Measurements from ENCODE around the gene LSM3. TPM values are rescaled to one million over a fixed set of nuclear protein-coding genes. Genes with fewer than 3 reads are reported as not detected.

The LSM3 gene
- total and polyA plus RNA-seq, 9 of the 15 experiments (the other 6 are each of a cell fraction or from before 2014, with no cell fraction given) = 33.8 to 203 (median 61.2) TPM

DNA sequence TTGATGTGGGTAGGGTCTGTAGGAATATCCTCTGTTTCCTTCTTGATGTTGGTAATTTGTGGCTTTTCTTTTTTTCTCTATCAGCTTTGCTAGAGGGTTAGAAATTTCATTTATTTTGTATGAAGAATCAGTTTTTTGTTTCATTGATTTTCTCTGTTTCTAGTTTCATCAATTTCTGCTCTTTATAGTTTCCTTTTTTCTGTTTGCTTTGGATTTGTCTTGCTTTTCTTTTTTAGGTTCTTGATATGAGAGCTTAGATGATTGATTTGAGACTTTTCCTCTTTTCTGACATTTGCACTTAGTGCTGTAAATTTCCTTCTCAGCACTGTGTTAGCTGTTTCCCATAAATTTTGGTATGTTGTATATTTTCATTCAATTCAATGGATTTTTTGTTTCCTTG, 61.3 kb downstream of the LSM3 start (continued):
- TF ChIP-seq THRAP3 (IDR thresholded peaks at IDR 0.05; ENCODE audit: borderline replicate concordance) = peak; percentile 67; the same call in 1 of the 2 replicates

DNA sequence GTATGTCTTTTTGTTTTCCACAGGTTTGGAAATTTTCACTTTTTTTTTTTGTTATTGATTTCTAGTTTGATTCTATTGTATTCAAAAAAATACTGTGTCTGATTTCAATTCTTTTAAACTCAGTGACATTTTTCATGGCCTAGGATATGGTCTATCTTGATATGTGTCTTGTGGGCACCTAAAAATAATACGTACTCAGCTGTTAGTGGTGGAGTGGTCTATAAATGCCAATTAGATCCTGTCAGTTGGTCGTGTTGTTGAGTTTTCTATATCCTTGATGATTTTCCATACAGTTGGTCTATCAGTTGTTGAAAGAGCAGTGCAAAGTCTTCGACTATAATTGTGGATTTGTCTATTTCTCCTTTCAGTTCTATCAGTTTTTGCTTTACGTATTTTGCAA, 61.7 kb downstream of the LSM3 start:
- Histone ChIP-seq H3K27ac (ENCODE audit: extremely low read depth, low read depth, low read length) (no peak overlapping the region), H3K4me3 (no peak overlapping the region), H3K27me3 (ENCODE audit: control insufficient read depth in 2 of 2, insufficient read depth in 2 of 2, low read length in 2 of 2) (no peaks in the 10 kb centered on the region), H3K9me1 (ENCODE audit: control insufficient read depth, insufficient read depth, low read length) (no peaks in the 10 kb centered on the region), H3K9me3 (replicated peaks; ENCODE audit: control insufficient read depth, insufficient read depth, low read depth, low read length) (peaks cover 5% of the 10 kb centered on the region), H4K20me1 (replicated peaks; ENCODE audit: control insufficient read depth, insufficient read depth, low read length) (no peaks in the 10 kb centered on the region), H3K9ac (ENCODE audit: insufficient read depth in 1 of 2, low read depth in 2 of 2, low read length in 2 of 2) (no peak overlapping the region), H2AFZ (ENCODE audit: low read depth, low read length) (no peak overlapping the region), H3K79me2 (ENCODE audit: control insufficient read depth, insufficient read depth, low read length) (no peaks in the 10 kb centered on the region), H3K4me2 (ENCODE audit: insufficient read depth, low read length) (no peak overlapping the region), H3K36me3 (ENCODE audit: control insufficient read depth, insufficient read depth, low read length) (no peaks in the 10 kb centered on the region), H3K4me1 (replicated peaks in 1 of 2; ENCODE audit: control insufficient read depth in 2 of 2, insufficient read depth in 2 of 2, low read length in 2 of 2) (peaks cover 7 to 11% of the 10 kb centered on the region in 2 experiments; a peak in 4 of 5 replicates)
- 74% methylated on average over 4 of the region's 4 CpGs for WGBS (ENCODE audit: insufficient coverage, low coverage, missing lambda C conversion rate)
- no peak for DNase-seq (ENCODE audit: extremely low read depth in 1 of 4, low spot score in 3 of 4)
- CTCF ChIA-PET (ENCODE audit: low intra/inter-chr PET ratio) = no interaction called here
- in situ Hi-C loops (cut with MboI) = no loop called here
- BruUV-seq (replicated peaks) = no TSS peak
- POLR2A ChIA-PET = interaction anchor here (1.9 kb wide), 1 partner anchor 60 kb away, joined by 5 read pairs; no protein-coding TSS in a partner anchor
- no peak for ATAC-seq
- TF ChIP-seq ZNF3 (CRISPR knock-in tag; IDR thresholded peaks at IDR 0.05) (no peak), BRD9 (IDR thresholded peaks at IDR 0.05; ENCODE audit: low read depth, partially characterized antibody) (peak; percentile 5)
- intact Hi-C loops (cut with micrococcal nuclease) = no loop called here
- no peak for FAIRE-seq

DNA sequence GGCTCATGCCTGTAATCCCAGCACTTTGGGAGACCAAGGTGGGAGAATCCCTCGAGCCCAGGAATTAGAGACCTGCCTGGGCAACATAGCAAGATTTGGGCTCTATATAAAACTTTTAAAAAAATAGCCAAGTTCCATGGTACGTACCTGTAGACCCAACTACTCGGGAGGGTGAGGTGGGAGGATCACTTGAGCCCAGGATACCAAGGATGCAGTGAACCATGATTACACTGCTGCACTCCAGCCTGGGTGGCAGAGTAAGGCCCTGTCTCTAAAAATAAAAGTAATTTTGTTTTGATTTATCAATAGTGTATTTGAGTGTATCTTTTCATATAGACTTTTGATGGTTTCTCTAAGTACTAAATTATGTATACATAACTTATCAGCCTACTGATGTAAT, 63.1 kb downstream of the LSM3 start:
- FAIRE-seq (no peak), DNase-seq (ENCODE audit: extremely low read depth in 1 of 4, low spot score in 3 of 4) (no peak), ATAC-seq (no peak)
- intact Hi-C loops (cut with micrococcal nuclease) = no loop called here
- no TSS peak for BruUV-seq (replicated peaks)
- H3K27me3 ChIP-seq (ENCODE audit: control insufficient read depth in 2 of 2, insufficient read depth in 2 of 2, low read length in 2 of 2) = no peaks in the 10 kb centered on the region
- no peak overlapping the region for H3K4me3 ChIP-seq
- H3K79me2 ChIP-seq (ENCODE audit: control insufficient read depth, insufficient read depth, low read length) = no peaks in the 10 kb centered on the region
- 92% methylated on average over 3 of the region's 3 CpGs for WGBS (ENCODE audit: insufficient coverage, low coverage, missing lambda C conversion rate)
- H3K9ac ChIP-seq (ENCODE audit: insufficient read depth in 1 of 2, low read depth in 2 of 2, low read length in 2 of 2) = no peak overlapping the region
- H4K20me1 ChIP-seq (replicated peaks; ENCODE audit: control insufficient read depth, insufficient read depth, low read length) = no peaks in the 10 kb centered on the region
- no peak overlapping the region for H2AFZ ChIP-seq (ENCODE audit: low read depth, low read length)
- no peak overlapping the region for H3K27ac ChIP-seq (ENCODE audit: extremely low read depth, low read depth, low read length)
- ChIA-PET POLR2A (interaction anchor here (1.2 to 1.9 kb wide), 2 partner anchors 9 to 38 kb away, joined by 3 to 11 read pairs; no protein-coding TSS in a partner anchor), CTCF (ENCODE audit: low intra/inter-chr PET ratio) (no interaction called here)
- H3K4me1 ChIP-seq (replicated peaks in 1 of 2; ENCODE audit: control insufficient read depth in 2 of 2, insufficient read depth in 2 of 2, low read length in 2 of 2) = peaks cover 9 to 13% of the 10 kb centered on the region in 2 experiments; a peak in 4 of 5 replicates
- no peaks in the 10 kb centered on the region for H3K36me3 ChIP-seq (ENCODE audit: control insufficient read depth, insufficient read depth, low read length)
- in situ Hi-C loops (cut with MboI) = no loop called here
- peaks cover 3% of the 10 kb centered on the region; the same call in 1 of the 2 replicates for H3K9me3 ChIP-seq (replicated peaks; ENCODE audit: control insufficient read depth, insufficient read depth, low read depth, low read length)
- no peak overlapping the region for H3K4me2 ChIP-seq (ENCODE audit: insufficient read depth, low read length)
- H3K9me1 ChIP-seq (ENCODE audit: control insufficient read depth, insufficient read depth, low read length) = no peaks in the 10 kb centered on the region
- no peak for TF ChIP-seq FOSL1 (tag; conservative IDR thresholded peaks at IDR 0.05)
- no peak for TF ChIP-seq MEF2A (IDR thresholded peaks at IDR 0.05; ENCODE audit: control insufficient read depth, low read depth, low read length)
- no peak for TF ChIP-seq CCAR2 (IDR thresholded peaks at IDR 0.05; ENCODE audit: low read depth, low read length)
- no peak for TF ChIP-seq ZBTB33 (CRISPR knock-in tag; IDR thresholded peaks at IDR 0.05)

All from K562 (cell line).